ENCODE data around the gene ERAP2.

Gene ERAP2

DNA sequence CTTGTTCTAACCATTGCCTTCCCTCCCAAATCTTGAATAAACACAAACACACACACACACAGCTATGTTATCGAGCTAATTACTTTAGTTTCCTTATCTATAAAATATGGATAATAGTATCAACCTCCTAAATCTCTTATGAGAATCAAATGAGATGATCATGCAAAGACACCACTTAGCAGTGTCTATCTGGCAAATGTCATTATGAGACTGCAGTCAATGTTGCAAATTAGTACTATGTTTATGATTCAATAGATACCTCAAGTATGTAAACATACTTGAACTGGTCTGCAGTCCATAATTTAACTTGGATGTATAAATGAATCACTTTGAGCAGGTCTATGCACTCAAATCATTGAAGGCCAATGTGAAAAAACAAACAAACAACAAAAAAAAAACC, 22.2 kb upstream of the ERAP2 start:
- TF ChIP-seq, protein P1, sequence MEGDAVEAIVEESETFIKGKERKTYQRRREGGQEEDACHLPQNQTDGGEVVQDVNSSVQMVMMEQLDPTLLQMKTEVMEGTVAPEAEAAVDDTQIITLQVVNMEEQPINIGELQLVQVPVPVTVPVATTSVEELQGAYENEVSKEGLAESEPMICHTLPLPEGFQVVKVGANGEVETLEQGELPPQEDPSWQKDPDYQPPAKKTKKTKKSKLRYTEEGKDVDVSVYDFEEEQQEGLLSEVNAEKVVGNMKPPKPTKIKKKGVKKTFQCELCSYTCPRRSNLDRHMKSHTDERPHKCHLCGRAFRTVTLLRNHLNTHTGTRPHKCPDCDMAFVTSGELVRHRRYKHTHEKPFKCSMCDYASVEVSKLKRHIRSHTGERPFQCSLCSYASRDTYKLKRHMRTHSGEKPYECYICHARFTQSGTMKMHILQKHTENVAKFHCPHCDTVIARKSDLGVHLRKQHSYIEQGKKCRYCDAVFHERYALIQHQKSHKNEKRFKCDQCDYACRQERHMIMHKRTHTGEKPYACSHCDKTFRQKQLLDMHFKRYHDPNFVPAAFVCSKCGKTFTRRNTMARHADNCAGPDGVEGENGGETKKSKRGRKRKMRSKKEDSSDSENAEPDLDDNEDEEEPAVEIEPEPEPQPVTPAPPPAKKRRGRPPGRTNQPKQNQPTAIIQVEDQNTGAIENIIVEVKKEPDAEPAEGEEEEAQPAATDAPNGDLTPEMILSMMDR (conservative IDR thresholded peaks at IDR 0.05; ENCODE audit: low read depth, low read length), result no peak
- H3K4me3 ChIP-seq (ENCODE audit: low read length), result no peak overlapping the region
- DNase-seq (ENCODE audit: low read depth), result no peak

DNA sequence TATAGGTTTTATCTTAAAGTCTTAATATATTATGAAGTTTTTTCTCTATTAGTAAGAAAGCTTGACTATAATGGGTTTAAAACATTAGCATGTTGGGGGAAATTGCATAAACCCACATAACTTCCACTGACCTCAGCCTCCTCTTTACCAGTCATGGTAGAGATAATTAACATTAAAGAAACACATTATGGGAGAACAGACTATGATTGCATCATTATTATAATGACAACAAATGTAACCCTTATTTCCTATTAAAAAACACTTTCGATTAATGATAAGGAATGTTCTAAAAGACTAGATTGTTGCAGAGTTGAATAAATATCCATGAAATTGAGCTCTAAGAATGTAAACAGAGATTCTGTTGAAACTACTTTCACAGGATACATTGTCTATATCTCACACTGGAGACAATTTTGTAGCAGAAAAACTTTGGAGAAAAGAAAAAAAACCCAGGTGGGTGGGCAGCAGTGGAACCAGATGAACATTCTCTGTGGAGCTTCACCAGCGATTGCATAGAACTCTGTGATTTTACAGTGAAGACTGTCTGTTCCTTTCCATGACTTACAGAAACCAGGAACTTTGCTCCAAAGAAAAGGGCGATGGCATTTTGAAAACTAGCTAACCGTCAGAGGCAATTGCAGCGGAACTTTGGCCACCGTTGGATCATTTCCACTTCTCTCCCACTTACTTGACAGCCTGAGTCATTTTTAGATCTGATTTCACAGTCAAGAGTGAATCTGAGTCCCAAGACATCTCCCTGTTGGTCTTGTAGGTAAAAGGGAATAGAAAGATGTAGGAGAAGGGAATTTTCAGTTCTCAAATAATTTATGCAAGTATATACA, 21.0 kb upstream of the ERAP2 start:
- H3K4me3 ChIP-seq (ENCODE audit: low read length), result no peak overlapping the region
- TF ChIP-seq, protein P1 (conservative IDR thresholded peaks at IDR 0.05; ENCODE audit: low read depth, low read length), result no peak
- no peak for DNase-seq (ENCODE audit: low read depth)

DNA sequence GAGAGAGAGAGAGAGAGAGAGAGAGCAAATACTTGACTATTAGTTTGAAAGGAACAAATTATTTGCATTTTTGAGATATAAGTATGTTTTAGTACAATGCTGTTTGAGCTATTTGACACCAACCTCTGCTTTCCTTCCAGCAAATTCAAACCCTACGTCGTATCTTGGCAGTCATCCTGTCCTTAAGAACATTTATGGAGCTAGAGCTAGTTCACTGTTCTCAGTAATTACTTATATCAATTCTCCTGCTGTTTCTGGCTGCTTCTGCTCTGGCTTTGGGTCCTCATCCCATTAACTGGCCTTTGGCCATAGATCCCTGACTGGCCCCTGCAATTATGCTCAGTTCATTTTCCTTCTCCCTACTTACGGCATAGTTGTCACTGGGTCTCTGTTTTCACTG, 19.9 kb upstream of the ERAP2 start:
- TF ChIP-seq, protein P1 (conservative IDR thresholded peaks at IDR 0.05; ENCODE audit: low read depth, low read length), result no peak
- DNase-seq (ENCODE audit: low read depth), result no peak
- no peak overlapping the region for H3K4me3 ChIP-seq (ENCODE audit: low read length)

DNA sequence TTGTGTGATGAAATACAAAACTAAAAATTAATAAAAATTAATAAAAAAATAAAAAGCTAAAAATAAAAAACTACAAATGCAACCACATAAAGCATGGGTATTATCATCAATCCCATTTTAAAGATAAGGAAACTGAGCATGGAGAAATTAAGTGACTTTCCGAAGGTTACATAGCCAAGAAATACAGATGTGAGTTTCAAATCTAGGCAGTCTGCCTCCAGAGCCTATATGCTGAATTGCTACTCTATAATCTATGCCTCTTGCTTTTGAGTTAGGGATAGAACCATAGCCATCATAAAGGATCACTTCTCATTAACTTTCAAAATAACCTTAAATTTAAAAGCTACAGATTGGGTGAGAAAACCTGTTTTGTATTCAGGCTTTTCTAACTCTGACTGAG, 18.8 kb upstream of the ERAP2 start:
- no peak for DNase-seq (ENCODE audit: low read depth)
- H3K4me3 ChIP-seq (ENCODE audit: low read length), result no peak overlapping the region
- TF ChIP-seq, protein P1 (conservative IDR thresholded peaks at IDR 0.05; ENCODE audit: low read depth, low read length), result no peak

DNA sequence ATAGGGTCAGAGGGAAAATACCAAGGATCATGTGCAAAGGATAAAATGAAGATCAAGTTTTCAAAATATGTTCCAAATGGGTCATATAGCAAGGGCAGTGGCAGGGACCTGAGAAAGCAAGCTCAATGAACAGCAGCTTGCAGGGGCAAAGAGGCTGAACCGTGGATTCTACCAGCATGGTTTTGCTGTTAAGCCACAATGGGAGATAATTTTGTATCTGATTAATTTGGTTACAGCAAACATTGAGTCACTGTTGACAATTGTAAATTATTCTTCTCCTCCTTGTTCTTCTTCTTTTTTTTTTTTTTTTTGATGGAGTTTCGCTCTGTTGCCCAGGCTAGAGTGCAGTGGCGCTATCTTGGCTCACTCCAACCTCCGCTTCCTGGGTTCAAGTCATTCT, 18.4 kb upstream of the ERAP2 start:
- TF ChIP-seq, protein P1 (conservative IDR thresholded peaks at IDR 0.05; ENCODE audit: low read depth, low read length), result no peak
- no peak for DNase-seq (ENCODE audit: low read depth)
- no peak overlapping the region for H3K4me3 ChIP-seq (ENCODE audit: low read length)

DNA sequence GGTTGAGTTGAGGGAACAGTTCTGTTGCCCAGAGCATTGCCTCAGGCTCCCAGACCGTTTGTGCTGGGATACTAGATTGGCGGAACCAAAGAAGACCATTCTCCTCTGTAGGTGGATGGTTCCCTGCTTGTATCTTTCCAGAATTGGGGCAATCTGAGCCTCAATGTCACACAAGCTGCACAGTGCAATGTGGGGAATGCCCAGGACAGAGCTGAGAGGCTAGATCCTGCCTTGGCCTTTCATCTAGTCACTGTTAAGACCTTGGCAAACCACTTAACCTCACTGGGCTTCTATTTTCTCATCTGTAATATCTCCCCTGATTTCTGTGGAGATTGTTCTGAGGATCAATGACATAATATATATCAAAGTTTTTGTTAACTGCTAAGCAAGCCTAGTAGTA, 16.9 kb upstream of the ERAP2 start:
- DNase-seq (ENCODE audit: low read depth), result no peak
- no peak overlapping the region for H3K4me3 ChIP-seq (ENCODE audit: low read length)

More for the DNA sequence above, 16.9 kb upstream of the ERAP2 start:
- TF ChIP-seq, protein P1 (conservative IDR thresholded peaks at IDR 0.05; ENCODE audit: low read depth, low read length), result no peak
